Osteocyte (in vitro differentiated cells): ENCODE results near the gene CDC42EP3. TPM values are rescaled to one million over a fixed set of nuclear protein-coding genes. Genes with fewer than 3 reads are reported as not detected.
A peak's percentile ranks its signal among the peaks of the same experiment; 100 is the strongest.

Experiments
- DNase-seq: peaks from one replicate; pipeline ENCODE4 v3.0.0; 2021; ENCODE audit warnings: mixed read lengths; ENCODE audit not compliant: unreplicated experiment; ENCODE audit errors: extremely low spot score
- H3K27ac Mint-ChIP-seq: one replicate; pipeline ENCODE4 v1.8.0; 2021; ENCODE audit warnings: mild to moderate bottlenecking, mixed read lengths; ENCODE audit not compliant: unreplicated experiment
- H3K27me3 Mint-ChIP-seq: one replicate; pipeline ENCODE4 v1.8.0; 2021; ENCODE audit warnings: mixed read lengths; ENCODE audit not compliant: unreplicated experiment
- H3K36me3 Mint-ChIP-seq: one replicate; pipeline ENCODE4 v1.8.0; 2021; ENCODE audit warnings: mixed read lengths; ENCODE audit not compliant: unreplicated experiment
- H3K4me1 Mint-ChIP-seq: one replicate; pipeline ENCODE4 v1.8.0; 2021; ENCODE audit warnings: mixed read lengths; ENCODE audit not compliant: unreplicated experiment
- H3K4me3 Mint-ChIP-seq: one replicate; pipeline ENCODE4 v1.8.0; 2021; ENCODE audit warnings: mild to moderate bottlenecking, moderate library complexity, mixed read lengths; ENCODE audit not compliant: unreplicated experiment
- H3K9me3 Mint-ChIP-seq: one replicate; pipeline ENCODE4 v1.8.0; 2021; ENCODE audit warnings: mixed read lengths; ENCODE audit not compliant: unreplicated experiment
- total RNA-seq: library from RNA; stranded (reverse); gene quantifications from 2 replicates; pipeline ENCODE4 v1.2.1, GENCODE V29; 2021
- TF ChIP-seq, protein P1 (sequence below): fragments of 200-600 bp; sonication (generic); IDR thresholded peaks from 2 replicates; pipeline ENCODE4 v1.5.0; 2021; ENCODE audit warnings: antibody characterized with exemption, mild to moderate bottlenecking, moderate library complexity

CDC42EP3 gene
- total RNA-seq, 1 donor from 2014 or later = 46.2 TPM

DNA sequence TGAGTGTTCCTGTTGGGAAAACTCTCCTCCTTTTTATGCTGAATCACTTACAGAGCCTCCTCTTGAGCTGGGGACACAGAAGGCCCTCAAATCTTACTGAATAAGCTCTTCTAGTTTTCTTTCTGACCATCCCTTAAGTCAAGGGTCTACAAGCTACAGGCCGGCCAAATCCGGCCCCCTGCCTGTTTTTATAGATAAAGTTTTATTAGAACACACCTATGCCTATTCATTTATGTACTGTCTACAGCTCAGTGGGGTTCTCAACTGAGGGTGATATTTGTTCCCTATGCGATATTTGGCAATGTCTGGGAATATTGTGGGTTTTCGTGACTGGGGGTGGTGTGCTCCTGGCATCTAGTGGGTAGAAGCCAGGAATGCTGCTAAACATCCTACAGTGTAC is 14.0 kb downstream of the CDC42EP3 start:
- Mint-ChIP-seq H3K4me1 (peaks cover 82% of the 10 kb centered on the region), H3K27ac (peak overlapping the region; percentile 79), H3K36me3 (peaks cover 16% of the 10 kb centered on the region)

GRCh38 chr2:37656512-37657423 is 14.7 kb downstream of the CDC42EP3 start:
- H3K27ac Mint-ChIP-seq = peak overlapping the region; percentile 79
- H3K27me3 Mint-ChIP-seq = no peaks in the 10 kb centered on the region
- H3K9me3 Mint-ChIP-seq = no peaks in the 10 kb centered on the region
- peaks cover 16% of the 10 kb centered on the region for H3K36me3 Mint-ChIP-seq
- DNase-seq = no peak
- H3K4me1 Mint-ChIP-seq = peaks cover 81% of the 10 kb centered on the region
- peak overlapping the region; percentile 1 for H3K4me3 Mint-ChIP-seq
- TF ChIP-seq, protein P1, sequence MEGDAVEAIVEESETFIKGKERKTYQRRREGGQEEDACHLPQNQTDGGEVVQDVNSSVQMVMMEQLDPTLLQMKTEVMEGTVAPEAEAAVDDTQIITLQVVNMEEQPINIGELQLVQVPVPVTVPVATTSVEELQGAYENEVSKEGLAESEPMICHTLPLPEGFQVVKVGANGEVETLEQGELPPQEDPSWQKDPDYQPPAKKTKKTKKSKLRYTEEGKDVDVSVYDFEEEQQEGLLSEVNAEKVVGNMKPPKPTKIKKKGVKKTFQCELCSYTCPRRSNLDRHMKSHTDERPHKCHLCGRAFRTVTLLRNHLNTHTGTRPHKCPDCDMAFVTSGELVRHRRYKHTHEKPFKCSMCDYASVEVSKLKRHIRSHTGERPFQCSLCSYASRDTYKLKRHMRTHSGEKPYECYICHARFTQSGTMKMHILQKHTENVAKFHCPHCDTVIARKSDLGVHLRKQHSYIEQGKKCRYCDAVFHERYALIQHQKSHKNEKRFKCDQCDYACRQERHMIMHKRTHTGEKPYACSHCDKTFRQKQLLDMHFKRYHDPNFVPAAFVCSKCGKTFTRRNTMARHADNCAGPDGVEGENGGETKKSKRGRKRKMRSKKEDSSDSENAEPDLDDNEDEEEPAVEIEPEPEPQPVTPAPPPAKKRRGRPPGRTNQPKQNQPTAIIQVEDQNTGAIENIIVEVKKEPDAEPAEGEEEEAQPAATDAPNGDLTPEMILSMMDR = no peak

More for the DNA sequence above, 14.0 kb downstream of the CDC42EP3 start:
- Mint-ChIP-seq H3K4me3 (no peak overlapping the region), H3K9me3 (no peaks in the 10 kb centered on the region), H3K27me3 (no peaks in the 10 kb centered on the region)
- TF ChIP-seq, protein P1 = no peak
- no peak for DNase-seq

DNA sequence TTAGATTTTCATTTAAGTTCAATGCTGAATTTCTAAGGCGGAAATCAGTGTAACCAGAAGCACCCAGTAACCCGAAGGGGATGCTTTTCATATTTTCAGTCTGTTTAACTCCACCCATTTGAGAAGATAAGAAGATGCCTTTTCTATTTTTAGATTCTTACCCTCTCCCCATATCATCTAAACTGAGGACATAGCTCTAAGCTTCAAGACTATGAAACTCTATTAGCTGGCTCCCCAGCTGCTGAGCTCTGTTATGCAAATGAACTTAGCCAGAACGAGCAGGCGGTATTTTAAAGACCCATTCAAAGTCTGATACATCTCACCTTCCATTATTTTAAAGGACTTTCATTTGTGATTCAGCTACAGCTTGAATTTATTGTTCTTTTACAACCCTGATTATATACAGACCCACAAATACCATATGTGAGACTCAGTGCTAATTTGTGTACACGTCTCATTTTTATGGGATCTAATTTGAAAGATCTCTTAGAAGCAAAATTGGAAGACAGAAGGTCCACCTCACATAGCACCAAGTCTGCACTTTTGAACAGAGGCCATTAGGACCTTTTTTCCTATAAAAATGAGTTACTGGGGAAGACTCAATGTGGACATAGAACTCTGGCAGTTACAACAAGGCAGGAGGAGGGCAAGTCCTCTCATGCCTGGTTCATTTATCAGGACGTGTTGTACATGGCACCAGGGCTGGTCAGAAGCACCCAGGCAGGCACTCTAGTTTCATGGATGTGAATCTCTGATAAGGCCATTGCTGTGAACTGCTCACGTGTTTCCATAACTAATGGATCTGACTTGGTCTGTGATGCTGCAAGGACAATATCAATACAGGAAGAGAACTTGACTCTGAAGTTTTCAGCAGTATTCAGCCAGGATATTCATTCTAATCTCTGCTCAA is 16.3 kb downstream of the CDC42EP3 start:
- Mint-ChIP-seq H3K27ac (peak overlapping the region; percentile 79), H3K4me1 (peaks cover 81% of the 10 kb centered on the region), H3K27me3 (no peaks in the 10 kb centered on the region), H3K9me3 (no peaks in the 10 kb centered on the region), H3K36me3 (peaks cover 19% of the 10 kb centered on the region), H3K4me3 (no peak overlapping the region)
- TF ChIP-seq, protein P1 = no peak
- DNase-seq = no peak

DNA sequence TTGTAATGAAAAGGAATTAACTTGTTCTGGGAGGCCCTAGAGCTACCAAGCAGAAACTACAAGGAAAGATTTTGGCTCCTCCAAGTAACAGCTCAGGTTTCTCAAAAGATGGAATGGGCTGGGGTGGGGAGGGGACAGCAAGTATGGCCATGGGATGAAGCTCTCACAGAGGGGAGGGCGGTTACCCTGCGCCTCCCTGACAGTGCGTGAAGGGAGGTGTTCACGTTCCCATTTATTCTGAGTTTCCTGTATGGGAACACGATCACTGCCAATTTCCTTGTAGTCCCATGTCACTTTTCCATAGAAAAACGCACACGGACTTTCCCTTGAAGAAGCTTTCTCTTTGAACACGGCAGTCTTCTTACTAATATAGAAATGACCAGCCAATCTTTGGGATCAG is 17.0 kb downstream of the CDC42EP3 start:
- Mint-ChIP-seq H3K4me1 (peaks cover 78% of the 10 kb centered on the region), H3K27me3 (no peaks in the 10 kb centered on the region), H3K27ac (peak overlapping the region; percentile 79), H3K9me3 (no peaks in the 10 kb centered on the region), H3K4me3 (no peak overlapping the region), H3K36me3 (peaks cover 19% of the 10 kb centered on the region)
- TF ChIP-seq, protein P1 = no peak
- no peak for DNase-seq
